ENCODE measurements around the gene RNF169.

Gene RNF169

GRCh38 chr11:74710281-74710938, 38.2 kb upstream of the RNF169 start:
- H3K27me3 ChIP-seq (ENCODE audit: insufficient read depth, poor library complexity, severe bottlenecking), result no peaks in the 10 kb centered on the region
- no peak for TF ChIP-seq CTCF (IDR thresholded peaks at IDR 0.05; ENCODE audit: poor library complexity, severe bottlenecking)
- H3K36me3 ChIP-seq (ENCODE audit: low read depth), result no peaks in the 10 kb centered on the region
- H3K9me3 ChIP-seq (ENCODE audit: severe bottlenecking), result no peaks in the 10 kb centered on the region
- no peak overlapping the region for H3K27ac ChIP-seq (ENCODE audit: poor library complexity, severe bottlenecking)
- ATAC-seq (ENCODE audit: low read depth), result no peak
- no peaks in the 10 kb centered on the region for H3K4me1 ChIP-seq (ENCODE audit: insufficient read depth, poor library complexity, severe bottlenecking)
- DNase-seq (ENCODE audit: low spot score), result no peak
- no peak overlapping the region for H3K4me3 ChIP-seq (ENCODE audit: severe bottlenecking)

GRCh38 chr11:74713686-74714085, 35.0 kb upstream of the RNF169 start:
- Histone ChIP-seq H3K27ac (ENCODE audit: poor library complexity, severe bottlenecking) (no peak overlapping the region), H3K9me3 (ENCODE audit: severe bottlenecking) (no peaks in the 10 kb centered on the region), H3K4me3 (ENCODE audit: severe bottlenecking) (no peak overlapping the region), H3K4me1 (ENCODE audit: insufficient read depth, poor library complexity, severe bottlenecking) (no peaks in the 10 kb centered on the region), H3K36me3 (ENCODE audit: low read depth) (no peaks in the 10 kb centered on the region), H3K27me3 (ENCODE audit: insufficient read depth, poor library complexity, severe bottlenecking) (no peaks in the 10 kb centered on the region)
- ATAC-seq (ENCODE audit: low read depth) (no peak), DNase-seq (ENCODE audit: low spot score) (no peak)
- no peak for TF ChIP-seq CTCF (IDR thresholded peaks at IDR 0.05; ENCODE audit: poor library complexity, severe bottlenecking)

- Histone ChIP-seq H3K27ac (ENCODE audit: poor library complexity, severe bottlenecking) (no peak overlapping the region), H3K27me3 (ENCODE audit: insufficient read depth, poor library complexity, severe bottlenecking) (no peaks in the 10 kb centered on the region), H3K9me3 (ENCODE audit: severe bottlenecking) (no peaks in the 10 kb centered on the region), H3K36me3 (ENCODE audit: low read depth) (no peaks in the 10 kb centered on the region), H3K4me3 (ENCODE audit: severe bottlenecking) (no peak overlapping the region), H3K4me1 (ENCODE audit: insufficient read depth, poor library complexity, severe bottlenecking) (no peaks in the 10 kb centered on the region)
- TF ChIP-seq CTCF (IDR thresholded peaks at IDR 0.05; ENCODE audit: poor library complexity, severe bottlenecking), result no peak
- DNase-seq (ENCODE audit: low spot score), result no peak
- ATAC-seq (ENCODE audit: low read depth), result no peak
Observed at GRCh38 chr11:74714904-74715303, 33.7 kb upstream of the RNF169 start.

GRCh38 chr11:74717221-74717969, 31.3 kb upstream of the RNF169 start:
- Histone ChIP-seq H3K9me3 (ENCODE audit: severe bottlenecking) (no peaks in the 10 kb centered on the region), H3K36me3 (ENCODE audit: low read depth) (no peaks in the 10 kb centered on the region), H3K4me3 (ENCODE audit: severe bottlenecking) (no peak overlapping the region), H3K27me3 (ENCODE audit: insufficient read depth, poor library complexity, severe bottlenecking) (no peaks in the 10 kb centered on the region), H3K4me1 (ENCODE audit: insufficient read depth, poor library complexity, severe bottlenecking) (no peaks in the 10 kb centered on the region), H3K27ac (ENCODE audit: poor library complexity, severe bottlenecking) (no peak overlapping the region)
- no peak for TF ChIP-seq CTCF (IDR thresholded peaks at IDR 0.05; ENCODE audit: poor library complexity, severe bottlenecking)
- no peak for ATAC-seq (ENCODE audit: low read depth)
- no peak for DNase-seq (ENCODE audit: low spot score)

GRCh38 chr11:74719011-74719410, 29.6 kb upstream of the RNF169 start:
- no peaks in the 10 kb centered on the region for H3K9me3 ChIP-seq (ENCODE audit: severe bottlenecking)
- no peaks in the 10 kb centered on the region for H3K27me3 ChIP-seq (ENCODE audit: insufficient read depth, poor library complexity, severe bottlenecking)
- TF ChIP-seq CTCF (IDR thresholded peaks at IDR 0.05; ENCODE audit: poor library complexity, severe bottlenecking), result no peak
- DNase-seq (ENCODE audit: low spot score), result no peak
- H3K4me1 ChIP-seq (ENCODE audit: insufficient read depth, poor library complexity, severe bottlenecking), result no peaks in the 10 kb centered on the region
- no peak for ATAC-seq (ENCODE audit: low read depth)
- no peak overlapping the region for H3K4me3 ChIP-seq (ENCODE audit: severe bottlenecking)
- no peaks in the 10 kb centered on the region for H3K36me3 ChIP-seq (ENCODE audit: low read depth)
- H3K27ac ChIP-seq (ENCODE audit: poor library complexity, severe bottlenecking), result no peak overlapping the region

Data from RWPE2 (cell line).